IPS DF 6.9 (cell line): ENCODE data around the gene TCF4.

Experiments used
- DNase-seq: peaks from one replicate; pipeline ENCODE4 v3.0.0-alpha.2; 2013; ENCODE audit warnings: low read depth, low spot score
- H3K27ac ChIP-seq: one replicate; pipeline ENCODE4 v1.5.1; 2013; ENCODE audit warnings: low read length, control low read depth
- H3K27me3 ChIP-seq: 2 replicates; pipeline ENCODE4 v1.6.1; 2013; ENCODE audit warnings: mild to moderate bottlenecking, low read length; ENCODE audit not compliant: control insufficient read depth, insufficient read depth
- H3K36me3 ChIP-seq: 2 replicates; pipeline ENCODE4 v1.6.1; 2013; ENCODE audit warnings: low read length; ENCODE audit not compliant: control insufficient read depth, insufficient read depth
- H3K4me1 ChIP-seq: 2 replicates; pipeline ENCODE4 v1.6.1; 2013; ENCODE audit warnings: low read length; ENCODE audit not compliant: control insufficient read depth, insufficient read depth
- H3K4me3 ChIP-seq: 2 replicates; pipeline ENCODE4 v1.5.1; 2013; ENCODE audit warnings: mild to moderate bottlenecking, low read length
- H3K9me3 ChIP-seq: 2 replicates; pipeline ENCODE4 v1.6.1; 2013; ENCODE audit warnings: low read length, inconsistent platforms; ENCODE audit not compliant: control insufficient read depth, insufficient read depth
- WGBS: extraction: QIAGEN DNeasy Blood & Tissue Kit; methylation state at CpG from one replicate; pipeline ENCODE4 v1.1.7; 2013; ENCODE audit warnings: mixed read lengths, missing lambda C conversion rate; ENCODE audit not compliant: insufficient read length, insufficient coverage; 5-methylcytosine and 5-hydroxymethylcytosine counted together

Gene TCF4

GRCh38 chr18:55462652-55463051 lies 125.3 kb downstream of the TCF4 start:
- DNase-seq, result no peak
- H3K4me3 ChIP-seq, result no peak overlapping the region
- H3K36me3 ChIP-seq, result peaks cover 3% of the 10 kb centered on the region; the same call in 1 of the 2 replicates
- WGBS, result no CpG with 5 or more reads among the region's 1 CpG
- no peaks in the 10 kb centered on the region for H3K27me3 ChIP-seq
- H3K27ac ChIP-seq, result no peak overlapping the region
- peaks cover 4% of the 10 kb centered on the region; the same call in 1 of the 2 replicates for H3K4me1 ChIP-seq
- no peaks in the 10 kb centered on the region for H3K9me3 ChIP-seq

GRCh38 chr18:55461848-55462247 lies 126.1 kb downstream of the TCF4 start:
- no peak for DNase-seq
- Histone ChIP-seq H3K27me3 (no peaks in the 10 kb centered on the region), H3K4me3 (no peak overlapping the region), H3K9me3 (no peaks in the 10 kb centered on the region), H3K36me3 (peaks cover 3% of the 10 kb centered on the region; the same call in 1 of the 2 replicates), H3K27ac (no peak overlapping the region), H3K4me1 (0 out of 2 replicates have a peak, but pooled peaks cover 1% of the 10 kb centered on the region)
- no CpG with 5 or more reads among the region's 4 CpGs for WGBS

GRCh38 chr18:55458456-55459203 lies 129.4 kb downstream of the TCF4 start:
- DNase-seq, result no peak
- WGBS, result no CpG with 5 or more reads among the region's 12 CpGs
- Histone ChIP-seq H3K27ac (no peak overlapping the region), H3K4me3 (no peak overlapping the region), H3K27me3 (no peaks in the 10 kb centered on the region), H3K4me1 (no peaks in the 10 kb centered on the region), H3K36me3 (peaks cover 3% of the 10 kb centered on the region; the same call in 1 of the 2 replicates), H3K9me3 (no peaks in the 10 kb centered on the region)

- H3K4me3 ChIP-seq, result no peak overlapping the region
- no peak overlapping the region for H3K27ac ChIP-seq
- H3K36me3 ChIP-seq, result no peaks in the 10 kb centered on the region
- no peak for DNase-seq
- no CpG with 5 or more reads among the region's 2 CpGs for WGBS
- no peaks in the 10 kb centered on the region for H3K4me1 ChIP-seq
- H3K27me3 ChIP-seq, result no peaks in the 10 kb centered on the region
- H3K9me3 ChIP-seq, result no peaks in the 10 kb centered on the region
These were observed 131.0 kb downstream of the TCF4 start for GRCh38 chr18:55457028-55457427.

- WGBS, result no CpG with 5 or more reads among the region's 5 CpGs
- Histone ChIP-seq H3K36me3 (no peaks in the 10 kb centered on the region), H3K9me3 (no peaks in the 10 kb centered on the region), H3K27ac (no peak overlapping the region), H3K4me3 (no peak overlapping the region), H3K4me1 (no peaks in the 10 kb centered on the region), H3K27me3 (no peaks in the 10 kb centered on the region)
- no peak for DNase-seq
These were observed 132.1 kb downstream of the TCF4 start for GRCh38 chr18:55455938-55456337.

- H3K4me3 ChIP-seq, result no peak overlapping the region
- H3K27ac ChIP-seq, result no peak overlapping the region
- DNase-seq, result no peak
- H3K36me3 ChIP-seq, result no peaks in the 10 kb centered on the region
- no peaks in the 10 kb centered on the region for H3K4me1 ChIP-seq
- no peaks in the 10 kb centered on the region for H3K27me3 ChIP-seq
- no peaks in the 10 kb centered on the region for H3K9me3 ChIP-seq
- WGBS, result no CpG with 5 or more reads among the region's 1 CpG
These were observed 134.8 kb downstream of the TCF4 start for GRCh38 chr18:55453186-55453585.

GRCh38 chr18:55452123-55452611 lies 135.8 kb downstream of the TCF4 start:
- Histone ChIP-seq H3K4me1 (no peaks in the 10 kb centered on the region), H3K4me3 (no peak overlapping the region), H3K27me3 (no peaks in the 10 kb centered on the region), H3K9me3 (no peaks in the 10 kb centered on the region), H3K36me3 (no peaks in the 10 kb centered on the region), H3K27ac (no peak overlapping the region)
- DNase-seq, result no peak
- no CpG with 5 or more reads among the region's 1 CpG for WGBS

- no peak for DNase-seq
- Histone ChIP-seq H3K36me3 (no peaks in the 10 kb centered on the region), H3K4me3 (no peak overlapping the region), H3K4me1 (no peaks in the 10 kb centered on the region), H3K27me3 (no peaks in the 10 kb centered on the region), H3K9me3 (no peaks in the 10 kb centered on the region), H3K27ac (no peak overlapping the region)
- WGBS, result no CpG with 5 or more reads among the region's 8 CpGs
These were observed 138.4 kb downstream of the TCF4 start for GRCh38 chr18:55449412-55450140.

GRCh38 chr18:55448420-55448819 lies 139.6 kb downstream of the TCF4 start:
- Histone ChIP-seq H3K9me3 (no peaks in the 10 kb centered on the region), H3K4me3 (no peak overlapping the region), H3K27me3 (no peaks in the 10 kb centered on the region), H3K27ac (no peak overlapping the region), H3K36me3 (no peaks in the 10 kb centered on the region), H3K4me1 (no peaks in the 10 kb centered on the region; the same call in 1 of the 2 replicates)
- no CpG with 5 or more reads among the region's 4 CpGs for WGBS
- no peak for DNase-seq

GRCh38 chr18:55447672-55448018 lies 140.3 kb downstream of the TCF4 start:
- Histone ChIP-seq H3K27ac (no peak overlapping the region), H3K27me3 (no peaks in the 10 kb centered on the region), H3K4me1 (no peaks in the 10 kb centered on the region; the same call in 1 of the 2 replicates), H3K4me3 (no peak overlapping the region), H3K36me3 (no peaks in the 10 kb centered on the region), H3K9me3 (no peaks in the 10 kb centered on the region)
- no peak for DNase-seq
- WGBS, result no CpG with 5 or more reads among the region's 3 CpGs
